Stimulated activated naive CD8-positive, alpha-beta T cell treated with anti-CD3 and anti-CD28 coated beads, Interleukin-15, Interleukin-2, amounts not matched to agents 100 U/mL and 50 U/mL, for 24 hours (primary cell): Measurements from ENCODE around the gene TCTA.
A peak's percentile ranks its signal among the peaks of the same experiment; 100 is the strongest.
"Not testable (repeated sequence)": the region's sequence is repeated elsewhere in the genome, so short reads cannot be mapped to it uniquely, and the experiment has no call there.

Source experiments
- ATAC-seq: fragments of 150-1000 bp; cut with Tn5 transposase; one replicate; pipeline ENCODE4 v1.10.0; 2021
- DNase-seq: peaks from one replicate; pipeline ENCODE4 v3.0.0; 2021

Gene TCTA, protein sequence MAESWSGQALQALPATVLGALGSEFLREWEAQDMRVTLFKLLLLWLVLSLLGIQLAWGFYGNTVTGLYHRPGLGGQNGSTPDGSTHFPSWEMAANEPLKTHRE

GRCh38 chr3:49411968-49412631 lies at the start of gene TCTA, which contains the start of gene RHOA:
Gene TCTA (plus strand): TSS chr3:49412423. CDS start chr3:49412427, 4 bp downstream.
Gene RHOA (minus strand): TSS chr3:49411976. CDS start chr3:49375589, 36,387 bp downstream.
- DNase-seq (peak; percentile 99), ATAC-seq (peak; percentile 86)

DNA sequence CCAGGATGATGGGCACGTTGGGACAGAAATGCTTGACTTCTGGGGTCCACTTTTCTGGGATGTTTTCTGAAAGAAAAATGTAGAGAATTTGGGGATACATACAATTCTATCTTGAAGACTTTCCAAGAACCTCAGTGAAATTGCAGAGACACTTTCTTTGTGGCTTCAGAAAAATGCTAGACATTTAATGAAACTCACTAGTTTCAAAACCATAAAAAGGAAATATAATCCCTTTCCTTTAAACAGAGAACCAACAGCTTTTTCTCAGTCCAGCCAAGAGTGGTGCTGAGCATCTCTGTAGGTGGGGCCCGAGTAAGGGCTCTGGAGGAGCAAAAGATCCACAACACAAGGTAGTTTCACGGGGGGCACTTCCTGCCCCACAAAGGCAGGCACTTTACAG lies 49.7 kb upstream of the TCTA start:
- ATAC-seq (no peak), DNase-seq (no peak)

GRCh38 chr3:49370585-49371290 lies 41.5 kb upstream of the TCTA start:
- ATAC-seq (peak; percentile 59), DNase-seq (no peak)

DNA sequence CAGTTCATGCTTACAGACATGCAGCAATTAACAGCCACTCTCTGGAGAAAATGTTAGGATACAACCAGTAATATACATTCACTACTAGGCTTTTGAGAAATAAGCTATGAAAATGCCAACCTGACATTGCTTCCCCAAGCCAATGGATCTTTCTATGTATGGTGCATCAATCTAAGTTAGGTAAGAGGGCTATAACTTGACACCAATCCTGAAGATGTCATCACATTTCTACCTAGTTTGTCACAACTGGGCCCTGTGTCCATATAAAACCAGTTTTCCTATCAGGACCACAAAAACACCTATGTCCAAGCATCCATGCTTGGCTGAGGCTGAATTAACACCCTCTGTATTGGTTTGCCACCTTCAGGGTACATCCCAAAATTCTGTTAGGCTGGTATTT lies 40.3 kb upstream of the TCTA start:
- DNase-seq (no peak), ATAC-seq (no peak)

GRCh38 chr3:49377483-49377882 lies 34.7 kb upstream of the TCTA start:
- ATAC-seq (peak; percentile 94), DNase-seq (peak; percentile 57)

- DNase-seq (no peak), ATAC-seq (no peak)
Observed at GRCh38 chr3:49378249-49378895, 33.9 kb upstream of the TCTA start.

GRCh38 chr3:49383387-49383786 lies 28.8 kb upstream of the TCTA start:
- DNase-seq = no peak
- ATAC-seq = no peak

GRCh38 chr3:49385617-49386016 lies 26.6 kb upstream of the TCTA start:
- ATAC-seq = no peak

DNA sequence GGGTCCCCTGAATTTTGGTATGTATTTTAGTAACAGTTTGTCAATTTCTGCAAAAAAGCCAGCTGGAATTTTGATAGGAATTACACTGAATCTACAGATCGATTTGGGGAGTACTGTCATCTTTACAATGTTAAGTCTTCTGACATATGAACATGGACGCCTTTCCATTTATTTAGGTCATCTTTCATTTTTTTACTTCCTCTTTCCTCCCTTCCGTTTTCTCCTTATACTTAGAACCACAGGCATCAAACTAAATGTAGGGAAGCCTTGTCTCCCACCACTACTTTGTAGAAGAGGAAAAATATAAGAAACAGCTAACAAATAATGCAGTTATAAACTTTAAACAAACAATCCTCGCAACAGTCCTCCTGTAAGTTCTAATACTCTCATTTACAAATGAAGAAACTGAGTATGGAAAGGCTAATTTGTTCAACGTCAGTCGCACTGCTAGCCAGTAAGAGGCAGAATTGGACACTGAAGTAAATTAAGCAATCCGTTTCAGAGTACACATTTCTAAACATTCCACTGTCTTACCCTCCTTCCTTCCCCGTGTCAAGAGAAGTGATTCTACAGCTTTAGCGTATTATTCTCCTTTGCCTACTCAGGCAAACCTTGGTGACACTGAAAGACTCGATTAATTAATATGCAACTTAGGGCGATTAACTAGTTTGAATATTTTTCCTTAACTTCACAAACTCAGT lies 26.0 kb upstream of the TCTA start:
- DNase-seq (no peak), ATAC-seq (no peak)

More at GRCh38 chr3:49385617-49386016, 26.6 kb upstream of the TCTA start:
- DNase-seq = no peak

DNA sequence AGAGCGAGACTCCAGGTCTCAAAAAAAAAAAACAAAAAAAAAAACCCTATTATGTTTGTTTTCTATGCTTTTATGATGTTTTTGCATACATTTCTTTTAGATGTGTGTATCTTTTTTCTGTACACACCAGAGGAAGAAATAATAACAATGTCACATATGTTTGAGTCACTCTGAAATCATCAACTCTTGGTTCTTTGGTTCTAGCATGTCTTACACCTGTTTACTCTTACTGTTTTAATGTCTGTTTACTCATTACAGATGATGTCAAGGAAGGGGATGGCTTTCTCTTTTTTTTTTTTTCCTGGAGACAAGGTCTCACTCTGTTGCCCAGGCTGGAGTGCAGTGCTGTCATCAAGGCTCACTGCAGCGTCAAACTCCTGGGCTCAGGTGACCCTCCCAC lies 24.5 kb upstream of the TCTA start:
- no peak for ATAC-seq
- DNase-seq = no peak

GRCh38 chr3:49388289-49388820 lies 23.9 kb upstream of the TCTA start:
- no peak for ATAC-seq
- no peak for DNase-seq

DNA sequence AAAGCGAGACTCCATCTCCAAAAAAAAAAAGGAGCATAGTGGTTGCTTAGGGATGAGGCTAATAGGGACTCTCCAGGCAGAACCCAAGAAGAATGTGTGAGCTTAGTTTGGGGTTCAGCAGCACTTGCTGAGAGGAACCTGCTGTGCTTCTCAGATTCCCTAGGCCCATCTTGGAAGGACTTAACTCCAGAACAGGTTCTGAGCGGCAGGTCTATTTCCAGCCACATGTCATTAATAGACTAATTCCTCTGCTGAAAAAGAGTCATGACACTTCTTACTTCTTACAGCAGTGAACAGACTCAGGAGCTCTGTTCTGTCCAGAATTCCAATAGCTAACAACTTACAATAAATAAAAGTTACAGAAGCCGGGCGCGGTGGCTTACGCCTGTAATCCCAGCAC lies 22.9 kb upstream of the TCTA start:
- ATAC-seq (no peak), DNase-seq (no peak)

DNA sequence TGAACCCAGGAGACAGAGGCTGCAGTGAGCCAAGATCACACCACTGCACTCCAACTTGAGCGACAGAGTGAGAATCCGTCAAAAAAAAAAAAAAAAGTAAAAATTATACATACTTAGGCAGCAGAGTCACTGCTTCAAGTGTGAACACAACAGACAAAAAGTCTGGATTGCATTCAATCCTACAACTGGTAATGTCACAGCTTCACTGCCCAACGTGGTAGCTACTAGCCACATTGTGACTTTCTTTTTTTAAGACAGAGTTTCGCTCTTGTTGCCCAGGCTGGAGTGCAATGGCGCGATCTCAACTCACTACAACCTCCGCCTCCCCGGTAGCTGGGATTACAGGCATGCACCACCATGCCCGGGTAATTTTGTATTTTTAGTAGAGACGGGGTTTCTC lies 20.9 kb upstream of the TCTA start:
- ATAC-seq, DNase-seq: not testable (repeated sequence)

GRCh38 chr3:49397470-49397869 lies 14.8 kb upstream of the TCTA start:
- DNase-seq (no peak), ATAC-seq (no peak)

- ATAC-seq = no peak
- no peak for DNase-seq
Observed at GRCh38 chr3:49399461-49399860, 12.8 kb upstream of the TCTA start.

- ATAC-seq (no peak), DNase-seq (no peak)
Observed at GRCh38 chr3:49401766-49402165, 10.5 kb upstream of the TCTA start.

DNA sequence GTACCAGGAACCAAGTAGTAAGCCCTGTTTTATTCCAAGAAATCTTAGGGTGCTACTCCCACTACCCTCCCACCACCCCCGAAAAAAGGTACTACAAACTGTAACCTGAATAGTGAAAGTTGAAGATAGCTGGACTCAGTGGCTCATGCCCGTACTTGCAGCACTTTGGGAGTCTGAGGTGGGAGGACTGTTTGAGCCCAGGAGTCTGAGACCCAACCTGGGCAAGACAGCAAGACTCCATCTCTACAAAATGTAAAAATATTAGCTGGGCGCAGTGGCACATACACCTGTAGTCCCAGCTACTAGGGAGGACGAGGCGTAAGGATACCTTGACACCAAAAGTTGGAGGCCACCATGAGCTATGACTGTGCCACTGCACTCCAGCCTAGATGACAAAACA lies 8.3 kb upstream of the TCTA start:
- ATAC-seq (no peak), DNase-seq (no peak)

DNA sequence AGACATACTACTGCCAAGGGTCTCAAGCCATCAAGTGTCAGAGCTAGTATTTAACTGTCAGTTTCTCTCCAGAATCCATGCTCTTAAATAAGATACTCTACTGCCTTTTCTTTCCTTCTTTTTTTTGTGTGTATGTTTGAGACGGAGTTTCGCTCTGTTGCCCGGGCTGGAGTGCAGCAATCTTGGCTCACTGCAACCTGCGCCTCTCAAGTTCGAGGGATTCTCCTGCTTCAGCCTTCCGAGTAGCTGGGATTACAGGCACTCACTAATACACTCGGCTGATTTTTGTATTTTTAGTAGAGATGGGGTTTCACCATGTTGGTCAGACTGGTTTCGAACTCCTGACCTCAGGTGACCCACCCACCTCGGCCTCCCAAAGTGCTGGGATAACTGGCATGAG lies 6.7 kb upstream of the TCTA start:
- ATAC-seq = not testable (repeated sequence)

GRCh38 chr3:49406571-49407565 lies 5.4 kb upstream of the TCTA start:
- DNase-seq (no peak), ATAC-seq (no peak)

More for the DNA sequence above, 6.7 kb upstream of the TCTA start:
- DNase-seq = not testable (repeated sequence)

- ATAC-seq (no peak), DNase-seq (no peak)
Observed at GRCh38 chr3:49410066-49410845, 2.0 kb upstream of the TCTA start.
